ENCODE data around the gene TMEM185B.

The TMEM185B gene

GRCh38 chr2:120223034-120223912, at the start of gene TMEM185B:
TMEM185B (minus strand) TSS chr2:120223400; CDS start chr2:120222976, 424 bp downstream.
- Histone ChIP-seq H3K36me3 (ENCODE audit: low read length) (no peaks in the 10 kb centered on the region), H3K4me2 (ENCODE audit: low read depth, low read length, poor library complexity, severe bottlenecking) (peak within 1 kb of the TSS; percentile 80), H3K27me3 (ENCODE audit: low read length) (no peaks in the 10 kb centered on the region), H3F3A (ENCODE audit: insufficient read depth) (no peaks in the 10 kb centered on the region), H3K4me3 (ENCODE audit: insufficient read depth, low read length, poor library complexity, severe bottlenecking) (peak within 1 kb of the TSS; percentile 70), H3K79me2 (ENCODE audit: insufficient read depth, low read length) (no peaks in the 10 kb centered on the region), H3K9me2 (replicated peaks; ENCODE audit: insufficient read depth, low read length) (no peaks in the 10 kb centered on the region), H3K27ac (ENCODE audit: low read depth, low read length) (peak within 1 kb of the TSS; percentile 64), H2AFZ (ENCODE audit: low read depth, low read length, severe bottlenecking) (peak within 1 kb of the TSS; percentile 95), H3K9ac (ENCODE audit: low read length) (peak within 1 kb of the TSS; percentile 68), H3K9me3 (ENCODE audit: insufficient read depth, low read length) (no peaks in the 10 kb centered on the region), H4K20me1 (ENCODE audit: low read depth, low read length) (no peaks in the 10 kb centered on the region)
- no peak for TF ChIP-seq CTCF (IDR thresholded peaks at IDR 0.05; ENCODE audit: insufficient read depth, low read length, poor library complexity, severe bottlenecking)
- TF ChIP-seq EZH2phosphoT487 (conservative IDR thresholded peaks at IDR 0.05; ENCODE audit: low read length), result no peak

GRCh38 chr2:120271711-120272379, 48.6 kb upstream of the TMEM185B start:
- H3K4me2 ChIP-seq (ENCODE audit: low read depth, low read length, poor library complexity, severe bottlenecking), result no peak overlapping the region
- no peaks in the 10 kb centered on the region for H4K20me1 ChIP-seq (ENCODE audit: low read depth, low read length)
- no peaks in the 10 kb centered on the region for H3K27me3 ChIP-seq (ENCODE audit: low read length)
- no peaks in the 10 kb centered on the region for H3K9me3 ChIP-seq (ENCODE audit: insufficient read depth, low read length)
- no peak overlapping the region for H3K9ac ChIP-seq (ENCODE audit: low read length)
- H3K36me3 ChIP-seq (ENCODE audit: low read length), result no peaks in the 10 kb centered on the region
- H3K27ac ChIP-seq (ENCODE audit: low read depth, low read length), result no peak overlapping the region
- H3F3A ChIP-seq (ENCODE audit: insufficient read depth), result no peaks in the 10 kb centered on the region
- no peak overlapping the region for H3K4me3 ChIP-seq (ENCODE audit: insufficient read depth, low read length, poor library complexity, severe bottlenecking)
- TF ChIP-seq EZH2phosphoT487 (conservative IDR thresholded peaks at IDR 0.05; ENCODE audit: low read length) (no peak), CTCF (IDR thresholded peaks at IDR 0.05; ENCODE audit: insufficient read depth, low read length, poor library complexity, severe bottlenecking) (no peak)
- H2AFZ ChIP-seq (ENCODE audit: low read depth, low read length, severe bottlenecking), result no peak overlapping the region
- no peaks in the 10 kb centered on the region for H3K79me2 ChIP-seq (ENCODE audit: insufficient read depth, low read length)
- H3K9me2 ChIP-seq (replicated peaks; ENCODE audit: insufficient read depth, low read length), result no peaks in the 10 kb centered on the region

GRCh38 chr2:120269816-120270215, 46.6 kb upstream of the TMEM185B start:
- no peaks in the 10 kb centered on the region for H3F3A ChIP-seq (ENCODE audit: insufficient read depth)
- H3K27ac ChIP-seq (ENCODE audit: low read depth, low read length), result no peak overlapping the region
- H3K4me2 ChIP-seq (ENCODE audit: low read depth, low read length, poor library complexity, severe bottlenecking), result no peak overlapping the region
- no peak overlapping the region for H3K4me3 ChIP-seq (ENCODE audit: insufficient read depth, low read length, poor library complexity, severe bottlenecking)
- no peaks in the 10 kb centered on the region for H3K27me3 ChIP-seq (ENCODE audit: low read length)
- no peaks in the 10 kb centered on the region for H3K9me3 ChIP-seq (ENCODE audit: insufficient read depth, low read length)
- H2AFZ ChIP-seq (ENCODE audit: low read depth, low read length, severe bottlenecking), result no peak overlapping the region
- H3K79me2 ChIP-seq (ENCODE audit: insufficient read depth, low read length), result no peaks in the 10 kb centered on the region
- no peak overlapping the region for H3K9ac ChIP-seq (ENCODE audit: low read length)
- no peaks in the 10 kb centered on the region for H3K36me3 ChIP-seq (ENCODE audit: low read length)
- TF ChIP-seq EZH2phosphoT487 (conservative IDR thresholded peaks at IDR 0.05; ENCODE audit: low read length) (no peak), CTCF (IDR thresholded peaks at IDR 0.05; ENCODE audit: insufficient read depth, low read length, poor library complexity, severe bottlenecking) (no peak)
- no peaks in the 10 kb centered on the region for H3K9me2 ChIP-seq (replicated peaks; ENCODE audit: insufficient read depth, low read length)
- no peaks in the 10 kb centered on the region for H4K20me1 ChIP-seq (ENCODE audit: low read depth, low read length)
